K562 (cell line): ENCODE measurements around the gene MARCHF9. TPM values are rescaled to one million over a fixed set of nuclear protein-coding genes. Genes with fewer than 3 reads are reported as not detected.

Experiments used
- ATF3 ChIP-seq, 2 experiments: fragments of 450-650 bp in 1 of 2; sonication (generic) in 1 of 2; formaldehyde crosslinking in 1 of 2; IDR thresholded peaks in 1 of 2; conservative IDR thresholded peaks in 1 of 2; 2 replicates each; pipeline versions ENCODE4 v1.6.1 to v1.8.1; 2016 to 2023; ENCODE audit warnings: mild to moderate bottlenecking in 2 of 2, moderate library complexity in 2 of 2, inconsistent platforms in 1 of 2, missing genetic modification reagents in 1 of 2
- BRCA1 ChIP-seq, 2 experiments: fragments of 450-650 bp in 1 of 2; sonication (generic) in 1 of 2; formaldehyde crosslinking in 1 of 2; IDR thresholded peaks; 2 replicates each; pipeline versions ENCODE4 v1.5.0 to v1.6.1; 2017 to 2020; ENCODE audit warnings: mild to moderate bottlenecking in 1 of 2, missing genetic modification reagents in 1 of 2
- ERF ChIP-seq: fragments of 450-650 bp; formaldehyde crosslinking; IDR thresholded peaks from 2 replicates; pipeline ENCODE4 v1.4.0; 2020; ENCODE audit warnings: mild to moderate bottlenecking, mixed read lengths
- FIP1L1 ChIP-seq: fragments of 200-400 bp; formaldehyde crosslinking; IDR thresholded peaks from 2 replicates; pipeline ENCODE4 v1.6.1; 2018; ENCODE audit warnings: mild to moderate bottlenecking, low read depth, low read length; ENCODE audit not compliant: poor library complexity, severe bottlenecking
- GABPA ChIP-seq: fragments of 200-800 bp; sonication (Bioruptor generic); conservative IDR thresholded peaks from 2 replicates; pipeline ENCODE4 v1.6.1; 2016; ENCODE audit warnings: low read depth, missing genetic modification characterization, missing compliant biosample characterization
- HDAC2 ChIP-seq: fragments of 450-650 bp; IDR thresholded peaks from 2 replicates; pipeline ENCODE4 v1.6.1; 2016; ENCODE audit warnings: mild to moderate bottlenecking
- IRF2 ChIP-seq: sonication (generic); formaldehyde crosslinking; IDR thresholded peaks from 2 replicates; pipeline ENCODE4 v1.8.1; 2022; ENCODE audit warnings: mild to moderate bottlenecking, missing genetic modification reagents
- KLF1 ChIP-seq: fragments of 450-650 bp; IDR thresholded peaks from 2 replicates; pipeline ENCODE4 v1.6.1; 2016; ENCODE audit warnings: missing genetic modification characterization, missing compliant biosample characterization
- L3MBTL2 ChIP-seq: fragments of 450-650 bp; IDR thresholded peaks from 2 replicates; pipeline ENCODE4 v1.6.1; 2016; ENCODE audit warnings: mild to moderate bottlenecking, moderate library complexity
- MAFF ChIP-seq: IDR thresholded peaks from 2 replicates; pipeline ENCODE4 v1.6.1; 2012; ENCODE audit warnings: low read length, improper control_type of control experiment
- MAX ChIP-seq: sonication (generic); formaldehyde crosslinking; IDR thresholded peaks from 2 replicates; pipeline ENCODE4 v1.9.0; 2022; ENCODE audit warnings: mild to moderate bottlenecking, missing genetic modification reagents
- MCM2 ChIP-seq: fragments of 450-650 bp; IDR thresholded peaks from 2 replicates; pipeline ENCODE4 v1.6.1; 2017; ENCODE audit warnings: low read depth, mild to moderate bottlenecking
- MTA1 ChIP-seq: fragments of 450-650 bp; IDR thresholded peaks from 2 replicates; pipeline ENCODE4 v1.6.1; 2017; ENCODE audit warnings: borderline replicate concordance
- MXI1 ChIP-seq: IDR thresholded peaks from 2 replicates; pipeline ENCODE4 v1.6.1; 2011; ENCODE audit warnings: low read depth, mild to moderate bottlenecking, improper control_type of control experiment, low read length
- NCOR1 ChIP-seq: fragments of 450-650 bp; IDR thresholded peaks from 2 replicates; pipeline ENCODE4 v1.6.1; 2016; ENCODE audit warnings: mild to moderate bottlenecking, moderate library complexity
- POLR2AphosphoS5 ChIP-seq: IDR thresholded peaks from 2 replicates; pipeline ENCODE4 v1.6.1; 2011; ENCODE audit warnings: mild to moderate bottlenecking, low read depth, low read length, moderate library complexity; ENCODE audit not compliant: control insufficient read depth, insufficient read depth
- RBBP5 ChIP-seq: fragments of 200-600 bp; sonication (generic); IDR thresholded peaks from 2 replicates; pipeline ENCODE4 v1.6.1; 2012; ENCODE audit warnings: borderline replicate concordance, mild to moderate bottlenecking, low read length, control low read depth, inconsistent platforms; ENCODE audit not compliant: insufficient read depth, poor library complexity, severe bottlenecking
- RBFOX2 ChIP-seq: fragments of 200-400 bp; formaldehyde crosslinking; IDR thresholded peaks from 2 replicates; pipeline ENCODE4 v1.6.1; 2017; ENCODE audit warnings: low read depth, mild to moderate bottlenecking, low read length, moderate library complexity
- SRSF1 ChIP-seq: fragments of 200-400 bp; formaldehyde crosslinking; IDR thresholded peaks from 2 replicates; pipeline ENCODE4 v1.6.1; 2017; ENCODE audit warnings: mild to moderate bottlenecking, low read depth, low read length, moderate library complexity
- STAT6 ChIP-seq: sonication (generic); formaldehyde crosslinking; IDR thresholded peaks from 2 replicates; pipeline ENCODE4 v1.8.1; 2023; ENCODE audit warnings: mild to moderate bottlenecking, missing genetic modification reagents
- SUPT5H ChIP-seq: fragments of 450-650 bp; IDR thresholded peaks from 2 replicates; pipeline ENCODE4 v1.6.1; 2016
- XRCC5 ChIP-seq: fragments of 200-400 bp; formaldehyde crosslinking; IDR thresholded peaks from 2 replicates; pipeline ENCODE4 v1.6.1; 2017; ENCODE audit warnings: low read depth, mild to moderate bottlenecking, low read length
- ZNF354B ChIP-seq: fragments of 250-450 bp; sonication (Bioruptor Pico); IDR thresholded peaks from 2 replicates; pipeline ENCODE4 v1.4.0; 2020
- ZNF740 ChIP-seq, 3 experiments: fragments of 200-800 bp in 1 of 3; sonication (Bioruptor generic) in 1 of 3; sonication (generic) in 1 of 3; formaldehyde crosslinking in 1 of 3; IDR thresholded peaks; 2 replicates each; pipeline versions ENCODE4 v1.6.1 to v1.8.0; 2016 to 2022; ENCODE audit warnings: mild to moderate bottlenecking in 2 of 3, missing compliant biosample characterization in 2 of 3, missing genetic modification characterization in 2 of 3, missing genetic modification reagents in 1 of 3
- polyA plus RNA-seq, 8 experiments: library from polyadenylated mRNA; depleted of rRNA in 4 of 8; stranded (reverse) in 5 of 8; unstranded in 3 of 8; fragments of >200 nt; fragmentation: Nextera tagmentation in 2 of 8; fragmentation: Illumina TruSeq in 1 of 8; extraction: Ambion mirVana in 2 of 8; extraction: Trizol in 1 of 8; gene quantifications; 2 replicates each; pipeline versions ENCODE4 v1.2.1 to v1.2.3, GENCODE V29; 2011 to 2014; ENCODE audit warnings: inconsistent platforms in 1 of 8, missing spikeins in 1 of 8
- total RNA-seq, 7 experiments: library from RNA; depleted of rRNA in 6 of 7; stranded (reverse); fragments of >200 nt in 6 of 7; fragmentation: Illumina TruSeq in 2 of 7; extraction: Trizol in 2 of 7; gene quantifications; 2 replicates each; pipeline versions ENCODE4 v1.2.1 to v1.2.3, GENCODE V29; 2011 to 2021; ENCODE audit warnings: low replicate concordance in 1 of 7

Gene MARCHF9
- total and polyA plus RNA-seq, 9 of the 15 experiments (the other 6 are each of a cell fraction or from before 2014, with no cell fraction given), result 0.80 to 12.4 (median 6.2) TPM

GRCh38 chr12:57771873-57772428 is 17.0 kb downstream of the MARCHF9 start, which contains the start of gene METTL1 (continued):
- peak; percentile 94 for TF ChIP-seq RBFOX2
- peak; percentile 77 for TF ChIP-seq POLR2AphosphoS5
- peak; percentile 95 for TF ChIP-seq SUPT5H
- no peak for TF ChIP-seq MCM2
- TF ChIP-seq IRF2, result no peak
- TF ChIP-seq MAFF, result no peak
- TF ChIP-seq MXI1, result peak; percentile 97
- TF ChIP-seq MTA1, result peak; percentile 98
- TF ChIP-seq ERF (CRISPR knock-in tag), result no peak
- peak; percentile 81 for TF ChIP-seq ZNF740 (CRISPR knock-in tag; IDR thresholded peaks at IDR 0.05)
- no peak for TF ChIP-seq ZNF740 (tag; IDR thresholded peaks at IDR 0.05)
- 0 out of 2 replicates have a peak, but pooled peaks have one; percentile 30 for TF ChIP-seq STAT6 (CRISPR knock-in tag)
- TF ChIP-seq FIP1L1, result peak; percentile 79
- peak; percentile 100 for TF ChIP-seq HDAC2
- TF ChIP-seq ZNF354B (CRISPR knock-in tag), result no peak
- 0 out of 2 replicates have a peak, but pooled peaks have one; percentile 28 for TF ChIP-seq KLF1 (tag)
- TF ChIP-seq BRCA1 (IDR thresholded peaks at IDR 0.05), result no peak
- TF ChIP-seq BRCA1 (CRISPR knock-in tag; IDR thresholded peaks at IDR 0.05), result no peak
- peak; percentile 18; the same call in 1 of the 2 replicates for TF ChIP-seq NCOR1
- peak; percentile 38 for TF ChIP-seq GABPA
- peak; percentile 36; the same call in 1 of the 2 replicates for TF ChIP-seq XRCC5
- peak; percentile 80 for TF ChIP-seq RBBP5
- peak; percentile 100 for TF ChIP-seq MAX (CRISPR knock-in tag)
- TF ChIP-seq ATF3 (IDR thresholded peaks at IDR 0.05), result peak; percentile 99; the same call in 1 of the 2 replicates
- peak; percentile 97 for TF ChIP-seq ATF3 (CRISPR knock-in tag; conservative IDR thresholded peaks at IDR 0.05)
- 0 out of 2 replicates have a peak, but pooled peaks have one; percentile 49 for TF ChIP-seq SRSF1
- peak; percentile 76 for TF ChIP-seq L3MBTL2
